SK-N-SH treated with all-trans-retinoic acid at 6 μM for 48 hours (cell line): Measurements from ENCODE around the gene HOXC9.

Experiments
- ATAC-seq: fragments of 200-7000 bp; cut with Tn5 transposase; 3 replicates; pipeline ENCODE4 v1.9.1; 2020; ENCODE audit warnings: mild to moderate bottlenecking, moderate library complexity
- ARNTL ChIP-seq: fragments of 450-650 bp; formaldehyde crosslinking; IDR thresholded peaks from 2 replicates; pipeline ENCODE4 v1.5.0; 2020; ENCODE audit warnings: low read depth, mild to moderate bottlenecking, moderate library complexity, borderline replicate concordance
- BACH2 ChIP-seq: fragments of 250-450 bp; sonication (Bioruptor Pico); IDR thresholded peaks from 2 replicates; pipeline ENCODE4 v1.9.0; 2021; ENCODE audit warnings: mild to moderate bottlenecking, borderline replicate concordance
- CREB5 ChIP-seq: fragments of 250-450 bp; sonication (Bioruptor Pico); IDR thresholded peaks from 2 replicates; pipeline ENCODE4 v1.5.1; 2020; ENCODE audit warnings: low read depth, mild to moderate bottlenecking, moderate library complexity
- CSDC2 ChIP-seq: fragments of 250-450 bp; sonication (Bioruptor Pico); IDR thresholded peaks from 2 replicates; pipeline ENCODE4 v1.5.0; 2020; ENCODE audit warnings: mild to moderate bottlenecking, moderate library complexity
- ESRRG ChIP-seq: fragments of 250-450 bp; sonication (Bioruptor Pico); IDR thresholded peaks from 2 replicates; pipeline ENCODE4 v1.6.1; 2021; ENCODE audit warnings: mild to moderate bottlenecking
- ISL1 ChIP-seq: fragments of 250-450 bp; sonication (Bioruptor Pico); IDR thresholded peaks from 2 replicates; pipeline ENCODE4 v2.1.2; 2022; ENCODE audit warnings: mild to moderate bottlenecking, moderate library complexity
- OSR1 ChIP-seq: fragments of 250-450 bp; sonication (Bioruptor Pico); IDR thresholded peaks from 2 replicates; pipeline ENCODE4 v1.8.0; 2022; ENCODE audit warnings: moderate library complexity, mild to moderate bottlenecking, inconsistent platforms
- PATZ1 ChIP-seq: fragments of 250-450 bp; sonication (Bioruptor Pico); IDR thresholded peaks from 2 replicates; pipeline ENCODE4 v1.8.0; 2020; ENCODE audit warnings: mild to moderate bottlenecking, moderate library complexity, borderline replicate concordance
- SNAI2 ChIP-seq: fragments of 250-450 bp; sonication (Bioruptor Pico); IDR thresholded peaks from 2 replicates; pipeline ENCODE4 v1.5.0; 2020; ENCODE audit warnings: mild to moderate bottlenecking, moderate library complexity
- TCF4 ChIP-seq: fragments of 250-450 bp; sonication (Bioruptor Pico); IDR thresholded peaks from 2 replicates; pipeline ENCODE4 v1.8.0; 2021; ENCODE audit warnings: mild to moderate bottlenecking, moderate library complexity, borderline replicate concordance
- TOX ChIP-seq: fragments of 250-450 bp; sonication (Bioruptor Pico); IDR thresholded peaks from 2 replicates; pipeline ENCODE4 v1.8.0; 2021; ENCODE audit warnings: mild to moderate bottlenecking, moderate library complexity, borderline replicate concordance
- TSHZ2 ChIP-seq: fragments of 250-450 bp; sonication (Bioruptor Pico); IDR thresholded peaks from 2 replicates; pipeline ENCODE4 v1.5.0; 2020; ENCODE audit warnings: mild to moderate bottlenecking, moderate library complexity
- ZC3H10 ChIP-seq: fragments of 250-450 bp; sonication (Bioruptor Pico); IDR thresholded peaks from 2 replicates; pipeline ENCODE4 v1.5.1; 2021; ENCODE audit warnings: mild to moderate bottlenecking, moderate library complexity
- ZFP3 ChIP-seq: fragments of 250-450 bp; sonication (Bioruptor Pico); IDR thresholded peaks from 2 replicates; pipeline ENCODE4 v1.5.0; 2020; ENCODE audit warnings: mild to moderate bottlenecking, moderate library complexity
- ZFP30 ChIP-seq: fragments of 450-650 bp; formaldehyde crosslinking; IDR thresholded peaks from 2 replicates; pipeline ENCODE4 v1.5.0; 2022; ENCODE audit warnings: mild to moderate bottlenecking, moderate library complexity
- ZNF565 ChIP-seq: fragments of 450-650 bp; formaldehyde crosslinking; conservative IDR thresholded peaks from 2 replicates; pipeline ENCODE4 v1.5.0; 2020; ENCODE audit warnings: low read depth, mild to moderate bottlenecking, moderate library complexity
- ZNF70 ChIP-seq: fragments of 450-650 bp; formaldehyde crosslinking; IDR thresholded peaks from 2 replicates; pipeline ENCODE4 v1.5.0; 2020; ENCODE audit warnings: mild to moderate bottlenecking, moderate library complexity
- ZNF8 ChIP-seq: fragments of 450-650 bp; formaldehyde crosslinking; IDR thresholded peaks from 2 replicates; pipeline ENCODE4 v1.5.0; 2020; ENCODE audit warnings: mild to moderate bottlenecking, moderate library complexity

HOXC9 gene

GRCh38 chr12:54003625-54004024 lies 3.7 kb downstream of the HOXC9 start:
- TF ChIP-seq ZFP30 (no peak), TSHZ2 (CRISPR knock-in tag) (no peak), ZNF8 (CRISPR knock-in tag) (no peak), BACH2 (CRISPR knock-in tag) (no peak), ARNTL (CRISPR knock-in tag) (no peak), SNAI2 (no peak), CREB5 (no peak), ZNF70 (CRISPR knock-in tag) (no peak), ISL1 (no peak), PATZ1 (CRISPR knock-in tag) (no peak), ESRRG (CRISPR knock-in tag) (no peak), TOX (CRISPR knock-in tag) (no peak), ZFP3 (CRISPR knock-in tag) (no peak), TCF4 (CRISPR knock-in tag) (no peak)
- ATAC-seq: no peak

GRCh38 chr12:54004063-54004840 lies 4.3 kb downstream of the HOXC9 start:
- TF ChIP-seq CREB5 (no peak), ZFP30 (no peak), PATZ1 (CRISPR knock-in tag) (no peak), ZC3H10 (CRISPR knock-in tag) (no peak)
- no peak for ATAC-seq

GRCh38 chr12:54004841-54005530 lies 5.0 kb downstream of the HOXC9 start:
- no peak for ATAC-seq
- TF ChIP-seq OSR1 (CRISPR knock-in tag) (no peak), CSDC2 (no peak), ISL1 (no peak), TOX (CRISPR knock-in tag) (no peak), CREB5 (no peak), SNAI2 (no peak), ZNF70 (CRISPR knock-in tag) (no peak), ZNF565 (CRISPR knock-in tag) (no peak), ZFP3 (CRISPR knock-in tag) (no peak)
